ENCODE results near the gene OR6C2.
A peak's percentile ranks its signal among the peaks of the same experiment; 100 is the strongest.
"Not testable (repeated sequence)": the region's sequence is repeated elsewhere in the genome, so short reads cannot be mapped to it uniquely, and the experiment has no call there.

OR6C2 gene

GRCh38 chr12:55414396-55414823 is 29.5 kb upstream of the OR6C2 start:
- CTCF ChIA-PET; H3K36me3 ChIP-seq (ENCODE audit: control insufficient read depth in 4 of 4, insufficient read depth in 4 of 4, low read length in 3 of 4); H3K4me1 ChIP-seq (ENCODE audit: control extremely low read depth in 1 of 4, control insufficient read depth in 4 of 4, insufficient read depth in 4 of 4, low read length in 3 of 4); H3K9me3 ChIP-seq (ENCODE audit: control extremely low read depth in 1 of 5, control insufficient read depth in 4 of 5, insufficient read depth in 2 of 5, low read depth in 1 of 5, low read length in 4 of 5); H3K4me3 ChIP-seq (ENCODE audit: control insufficient read depth in 1 of 7, extremely low read depth in 1 of 7, insufficient read depth in 4 of 7, low read depth in 2 of 7, low read length in 6 of 7); DNase-seq; H3K27ac ChIP-seq (ENCODE audit: insufficient read depth in 1 of 2, low read depth in 1 of 2, low read length in 2 of 2, poor library complexity in 1 of 2, severe bottlenecking in 2 of 2); POLR2A ChIA-PET; H3K27me3 ChIP-seq (replicated peaks in 2 of 5; ENCODE audit: control insufficient read depth in 4 of 5, insufficient read depth in 5 of 5, low read length in 4 of 5): not testable (repeated sequence)
- 72% methylated on average over 3 of the region's 11 CpGs for WGBS (ENCODE audit: insufficient coverage)

GRCh38 chr12:55414889-55415288 is 29.0 kb upstream of the OR6C2 start:
- H3K27ac ChIP-seq (ENCODE audit: insufficient read depth in 1 of 2, low read depth in 1 of 2, low read length in 2 of 2, poor library complexity in 1 of 2, severe bottlenecking in 2 of 2); CTCF ChIA-PET; H3K36me3 ChIP-seq (ENCODE audit: control insufficient read depth in 4 of 4, insufficient read depth in 4 of 4, low read length in 3 of 4); POLR2A ChIA-PET; H3K9me3 ChIP-seq (ENCODE audit: control extremely low read depth in 1 of 5, control insufficient read depth in 4 of 5, insufficient read depth in 2 of 5, low read depth in 1 of 5, low read length in 4 of 5); H3K4me1 ChIP-seq (ENCODE audit: control extremely low read depth in 1 of 4, control insufficient read depth in 4 of 4, insufficient read depth in 4 of 4, low read length in 3 of 4); H3K27me3 ChIP-seq (replicated peaks in 2 of 5; ENCODE audit: control insufficient read depth in 4 of 5, insufficient read depth in 5 of 5, low read length in 4 of 5): not testable (repeated sequence)
- no CpG with 5 or more reads among the region's 34 CpGs for WGBS (ENCODE audit: insufficient coverage)
- H3K4me3 ChIP-seq (ENCODE audit: control insufficient read depth in 1 of 7, extremely low read depth in 1 of 7, insufficient read depth in 4 of 7, low read depth in 2 of 7, low read length in 6 of 7): peak overlapping the region in 2 of 7 experiments; percentile 39 to 42
- DNase-seq: peak in 2 of 3 donors; percentile 8 to 10

DNA sequence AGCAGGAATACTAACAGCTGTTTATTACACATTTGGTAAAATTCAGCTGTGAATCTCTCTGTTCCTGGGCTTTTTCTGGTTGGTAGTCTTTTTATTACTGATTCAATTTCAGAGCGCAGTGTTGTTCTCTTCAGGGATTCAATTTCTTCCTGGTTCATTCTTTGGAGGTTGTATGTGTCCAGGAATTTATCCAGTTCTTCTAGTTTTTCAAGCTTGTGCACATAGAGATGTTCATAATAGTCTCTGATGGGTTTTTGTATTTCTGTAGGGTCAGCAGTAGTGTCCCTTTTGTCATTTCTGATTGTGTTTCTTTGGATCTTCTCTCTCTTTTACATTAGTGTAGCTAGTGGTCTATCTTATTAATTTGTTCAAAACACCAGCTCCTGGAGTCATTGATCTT is 26.9 kb upstream of the OR6C2 start:
- Histone ChIP-seq H3K27me3 (replicated peaks in 2 of 5; ENCODE audit: control insufficient read depth in 4 of 5, insufficient read depth in 5 of 5, low read length in 4 of 5) (peaks cover 0 to 8% (median 0%) of the 10 kb centered on the region in 5 experiments), H3K4me1 (ENCODE audit: control extremely low read depth in 1 of 4, control insufficient read depth in 4 of 4, insufficient read depth in 4 of 4, low read length in 3 of 4) (peaks cover 0 to 4% (median 0%) of the 10 kb centered on the region in 4 experiments), H3K36me3 (ENCODE audit: control insufficient read depth in 4 of 4, insufficient read depth in 4 of 4, low read length in 3 of 4) (no peaks in the 10 kb centered on the region), H3K9me3 (ENCODE audit: control extremely low read depth in 1 of 5, control insufficient read depth in 4 of 5, insufficient read depth in 2 of 5, low read depth in 1 of 5, low read length in 4 of 5) (peaks cover 0 to 2% (median 0%) of the 10 kb centered on the region in 5 experiments), H3K27ac (ENCODE audit: insufficient read depth in 1 of 2, low read depth in 1 of 2, low read length in 2 of 2, poor library complexity in 1 of 2, severe bottlenecking in 2 of 2) (no peak overlapping the region), H3K4me3 (ENCODE audit: control insufficient read depth in 1 of 7, extremely low read depth in 1 of 7, insufficient read depth in 4 of 7, low read depth in 2 of 7, low read length in 6 of 7) (no peak overlapping the region)
- ChIA-PET CTCF (no interaction called here), POLR2A (no interaction called here)
- no peak for DNase-seq
- whole genome bisulfite sequencing (ENCODE audit: insufficient coverage): 100% methylated on average over 1 of the region's 1 CpG

GRCh38 chr12:55420307-55420962 is 23.4 kb upstream of the OR6C2 start:
- H3K4me1 ChIP-seq (ENCODE audit: control extremely low read depth in 1 of 4, control insufficient read depth in 4 of 4, insufficient read depth in 4 of 4, low read length in 3 of 4): peaks cover 0 to under 1% (median 0%) of the 10 kb centered on the region in 4 experiments
- ChIA-PET POLR2A (interaction anchor here (0.5 kb wide), 1 partner anchor 58 kb away, joined by 3 read pairs; no protein-coding TSS in a partner anchor), CTCF (no interaction called here)
- H3K9me3 ChIP-seq (ENCODE audit: control extremely low read depth in 1 of 5, control insufficient read depth in 4 of 5, insufficient read depth in 2 of 5, low read depth in 1 of 5, low read length in 4 of 5): peaks cover 0 to 2% (median 0%) of the 10 kb centered on the region in 5 experiments
- H3K36me3 ChIP-seq (ENCODE audit: control insufficient read depth in 4 of 4, insufficient read depth in 4 of 4, low read length in 3 of 4): no peaks in the 10 kb centered on the region
- H3K27me3 ChIP-seq (replicated peaks in 2 of 5; ENCODE audit: control insufficient read depth in 4 of 5, insufficient read depth in 5 of 5, low read length in 4 of 5): peaks cover 0 to 6% (median 0%) of the 10 kb centered on the region in 5 experiments
- no peak overlapping the region for H3K4me3 ChIP-seq (ENCODE audit: control insufficient read depth in 1 of 7, extremely low read depth in 1 of 7, insufficient read depth in 4 of 7, low read depth in 2 of 7, low read length in 6 of 7)
- no CpG with 5 or more reads among the region's 2 CpGs for WGBS (ENCODE audit: insufficient coverage)
- DNase-seq: no peak
- no peak overlapping the region for H3K27ac ChIP-seq (ENCODE audit: insufficient read depth in 1 of 2, low read depth in 1 of 2, low read length in 2 of 2, poor library complexity in 1 of 2, severe bottlenecking in 2 of 2)

DNA sequence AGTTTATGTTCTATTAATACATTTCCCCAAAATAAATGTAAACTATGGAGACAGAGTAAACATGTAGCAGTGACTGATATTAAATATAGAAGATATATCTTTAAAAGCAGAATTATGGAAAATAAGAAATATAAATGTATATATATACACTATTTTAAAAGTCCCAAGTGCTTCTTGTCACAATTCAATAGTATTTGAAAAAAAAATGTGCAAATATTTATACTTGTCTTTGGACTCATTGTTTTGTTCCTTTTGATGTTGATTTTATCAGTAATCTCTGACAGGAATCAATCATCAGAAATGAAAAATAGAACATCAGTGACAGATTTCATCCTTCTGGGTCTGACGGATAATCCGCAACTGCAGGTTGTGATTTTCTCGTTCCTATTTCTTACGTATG is 17.9 kb upstream of the OR6C2 start, which contains the start of gene OR6C76:
Gene OR6C76, plus strand, starts transcription at position 301 of the 400 bp plus-strand sequence. Its CDS starts 0 bp downstream, at position 301.
- no peaks in the 10 kb centered on the region for H3K9me3 ChIP-seq (ENCODE audit: control extremely low read depth in 1 of 5, control insufficient read depth in 4 of 5, insufficient read depth in 2 of 5, low read depth in 1 of 5, low read length in 4 of 5)
- no peak for DNase-seq
- H3K4me3 ChIP-seq (ENCODE audit: control insufficient read depth in 1 of 7, extremely low read depth in 1 of 7, insufficient read depth in 4 of 7, low read depth in 2 of 7, low read length in 6 of 7): no peak within 1 kb of the TSS
- 100% methylated on average over 4 of the region's 4 CpGs for WGBS (ENCODE audit: insufficient coverage)
- H3K4me1 ChIP-seq (ENCODE audit: control extremely low read depth in 1 of 4, control insufficient read depth in 4 of 4, insufficient read depth in 4 of 4, low read length in 3 of 4): no peaks in the 10 kb centered on the region
- ChIA-PET CTCF (no interaction called here), POLR2A (no interaction called here)
- no peaks in the 10 kb centered on the region for H3K27me3 ChIP-seq (replicated peaks in 2 of 5; ENCODE audit: control insufficient read depth in 4 of 5, insufficient read depth in 5 of 5, low read length in 4 of 5)
- no peak within 1 kb of the TSS for H3K27ac ChIP-seq (ENCODE audit: insufficient read depth in 1 of 2, low read depth in 1 of 2, low read length in 2 of 2, poor library complexity in 1 of 2, severe bottlenecking in 2 of 2)
- no peaks in the 10 kb centered on the region for H3K36me3 ChIP-seq (ENCODE audit: control insufficient read depth in 4 of 4, insufficient read depth in 4 of 4, low read length in 3 of 4)

DNA sequence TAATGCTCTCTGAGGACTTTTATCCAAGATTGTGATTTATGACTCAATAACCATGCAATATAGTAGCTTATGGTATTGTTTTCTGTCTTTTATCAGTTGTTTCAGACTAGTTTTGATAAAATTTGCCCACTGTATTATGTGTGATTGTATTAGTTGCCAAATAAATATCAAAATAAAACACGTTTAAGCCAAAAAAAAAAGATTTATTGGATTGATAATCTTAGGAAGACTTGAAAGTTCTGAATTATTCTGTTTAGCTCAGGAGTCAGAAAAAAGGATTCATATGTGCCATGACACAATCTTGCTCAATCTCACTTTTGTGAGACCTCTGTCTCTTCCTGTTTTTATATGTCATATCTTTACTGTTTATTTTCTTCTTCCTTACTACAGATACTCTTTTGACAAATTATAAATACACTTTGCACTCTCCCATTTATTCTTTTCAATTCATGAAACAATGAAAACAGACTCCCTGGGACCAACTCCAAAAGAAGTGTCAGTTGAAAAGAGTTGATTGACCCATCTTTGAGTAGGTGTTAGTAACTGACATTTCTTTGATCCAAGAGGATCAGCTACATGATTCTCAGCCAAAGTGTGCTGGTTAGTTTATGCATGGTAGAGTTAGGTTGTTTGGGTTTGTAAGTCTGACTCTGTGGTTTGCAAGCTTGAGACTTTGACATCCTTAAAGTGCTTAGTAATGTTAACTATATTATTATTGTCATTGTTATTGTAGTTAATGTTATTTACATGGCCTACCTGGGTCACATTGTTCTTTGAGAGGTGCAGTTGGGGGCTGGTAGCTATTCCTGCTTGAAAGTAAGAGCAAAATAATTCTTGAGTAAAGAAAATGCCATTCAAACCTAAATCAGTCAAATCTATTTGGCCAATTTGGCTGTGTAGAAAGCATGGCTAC is 15.3 kb upstream of the OR6C2 start:
- no peak for DNase-seq
- Histone ChIP-seq H3K27ac (ENCODE audit: insufficient read depth in 1 of 2, low read depth in 1 of 2, low read length in 2 of 2, poor library complexity in 1 of 2, severe bottlenecking in 2 of 2) (no peak overlapping the region), H3K9me3 (ENCODE audit: control extremely low read depth in 1 of 5, control insufficient read depth in 4 of 5, insufficient read depth in 2 of 5, low read depth in 1 of 5, low read length in 4 of 5) (no peaks in the 10 kb centered on the region), H3K36me3 (ENCODE audit: control insufficient read depth in 4 of 4, insufficient read depth in 4 of 4, low read length in 3 of 4) (no peaks in the 10 kb centered on the region), H3K4me1 (ENCODE audit: control extremely low read depth in 1 of 4, control insufficient read depth in 4 of 4, insufficient read depth in 4 of 4, low read length in 3 of 4) (no peaks in the 10 kb centered on the region), H3K4me3 (ENCODE audit: control insufficient read depth in 1 of 7, extremely low read depth in 1 of 7, insufficient read depth in 4 of 7, low read depth in 2 of 7, low read length in 6 of 7) (no peak overlapping the region), H3K27me3 (replicated peaks in 2 of 5; ENCODE audit: control insufficient read depth in 4 of 5, insufficient read depth in 5 of 5, low read length in 4 of 5) (no peaks in the 10 kb centered on the region)
- POLR2A ChIA-PET: no interaction called here
- CTCF ChIA-PET: no interaction called here
- no CpG with 5 or more reads among the region's 1 CpG for WGBS (ENCODE audit: insufficient coverage)

DNA sequence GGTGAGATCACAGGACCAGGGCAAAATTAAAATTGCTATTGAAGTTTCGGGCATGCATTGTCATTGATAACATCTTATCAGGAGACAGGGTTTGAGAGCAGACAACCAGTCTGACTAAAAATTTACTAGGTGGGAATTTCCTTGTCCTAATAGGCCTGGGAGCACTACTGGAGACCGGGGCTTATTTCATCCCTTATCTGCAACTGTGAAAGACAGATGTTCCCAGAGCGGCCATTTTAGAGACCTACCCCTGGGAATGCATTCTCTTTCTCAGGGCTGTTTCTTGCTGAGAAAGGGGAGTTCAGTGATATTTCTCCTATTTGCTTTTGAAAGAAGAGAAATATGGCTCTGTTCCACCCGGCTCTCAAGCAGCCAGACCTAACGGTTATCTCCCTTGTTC is 2.6 kb upstream of the OR6C2 start:
- H3K27me3 ChIP-seq (replicated peaks in 2 of 5; ENCODE audit: control insufficient read depth in 4 of 5, insufficient read depth in 5 of 5, low read length in 4 of 5); DNase-seq; H3K4me1 ChIP-seq (ENCODE audit: control extremely low read depth in 1 of 4, control insufficient read depth in 4 of 4, insufficient read depth in 4 of 4, low read length in 3 of 4); H3K27ac ChIP-seq (ENCODE audit: insufficient read depth in 1 of 2, low read depth in 1 of 2, low read length in 2 of 2, poor library complexity in 1 of 2, severe bottlenecking in 2 of 2); CTCF ChIA-PET; H3K4me3 ChIP-seq (ENCODE audit: control insufficient read depth in 1 of 7, extremely low read depth in 1 of 7, insufficient read depth in 4 of 7, low read depth in 2 of 7, low read length in 6 of 7); H3K9me3 ChIP-seq (ENCODE audit: control extremely low read depth in 1 of 5, control insufficient read depth in 4 of 5, insufficient read depth in 2 of 5, low read depth in 1 of 5, low read length in 4 of 5); H3K36me3 ChIP-seq (ENCODE audit: control insufficient read depth in 4 of 4, insufficient read depth in 4 of 4, low read length in 3 of 4); POLR2A ChIA-PET: not testable (repeated sequence)
- WGBS (ENCODE audit: insufficient coverage): 96% methylated on average over 4 of the region's 5 CpGs

Measured in common myeloid progenitor, CD34-positive (primary cell).